ENCODE results near the gene KLHDC4. TPM values are rescaled to one million over a fixed set of nuclear protein-coding genes. Genes with fewer than 3 reads are reported as not detected.
A peak's percentile ranks its signal among the peaks of the same experiment; 100 is the strongest.

The KLHDC4 gene
- total RNA-seq, 1 donor from 2014 or later: 87.0 TPM

DNA sequence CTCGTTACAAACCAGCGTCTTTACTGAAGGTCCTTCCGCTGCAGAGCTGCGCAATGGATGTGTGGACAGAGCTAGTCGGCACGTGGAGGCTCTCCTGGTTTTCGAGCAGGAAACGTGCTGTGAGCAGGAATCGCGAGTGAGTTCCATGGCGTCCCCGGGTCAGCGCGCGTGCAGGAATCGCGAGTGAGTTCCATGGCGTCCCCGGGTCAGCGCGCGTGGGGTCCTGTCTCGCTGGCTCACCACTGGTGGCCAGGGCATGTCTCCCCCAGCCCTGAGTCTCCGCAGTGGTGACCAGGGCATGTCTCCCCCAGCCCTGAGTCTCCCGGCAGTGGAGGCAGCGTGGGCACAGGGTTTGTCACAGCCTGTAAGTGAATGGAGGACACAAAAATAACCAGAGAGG, 62.7 kb downstream of the KLHDC4 start:
- no peak for ATAC-seq (ENCODE audit: low read depth)
- peak overlapping the region; percentile 57 for H3K4me3 Mint-ChIP-seq
- POLR2A ChIA-PET: interaction anchor here (0.5 to 2.5 kb wide), 5 partner anchors 10 to 1945 kb away, joined by 3 to 12 read pairs (median 3); partner anchors contain the start of gene KLHDC4
- peaks cover 22% of the 10 kb centered on the region for H3K36me3 Mint-ChIP-seq (ENCODE audit: low read depth)
- H3K27ac Mint-ChIP-seq: peak overlapping the region; percentile 76
- no peaks in the 10 kb centered on the region for H3K27me3 Mint-ChIP-seq
- no peak for DNase-seq
- intact Hi-C loops (cut with micrococcal nuclease): loop anchor here (5.0 to 10.0 kb wide), 4 partner anchors 64 to 1141 kb away; partner anchors contain the start of genes KLHDC4, SLC7A5 and ZCCHC14
- CTCF ChIA-PET: interaction anchor here (0.9 to 2.4 kb wide), 2 partner anchors 66 to 67 kb away, joined by 4 to 6 read pairs; no protein-coding TSS in a partner anchor
- TF ChIP-seq, protein P1, sequence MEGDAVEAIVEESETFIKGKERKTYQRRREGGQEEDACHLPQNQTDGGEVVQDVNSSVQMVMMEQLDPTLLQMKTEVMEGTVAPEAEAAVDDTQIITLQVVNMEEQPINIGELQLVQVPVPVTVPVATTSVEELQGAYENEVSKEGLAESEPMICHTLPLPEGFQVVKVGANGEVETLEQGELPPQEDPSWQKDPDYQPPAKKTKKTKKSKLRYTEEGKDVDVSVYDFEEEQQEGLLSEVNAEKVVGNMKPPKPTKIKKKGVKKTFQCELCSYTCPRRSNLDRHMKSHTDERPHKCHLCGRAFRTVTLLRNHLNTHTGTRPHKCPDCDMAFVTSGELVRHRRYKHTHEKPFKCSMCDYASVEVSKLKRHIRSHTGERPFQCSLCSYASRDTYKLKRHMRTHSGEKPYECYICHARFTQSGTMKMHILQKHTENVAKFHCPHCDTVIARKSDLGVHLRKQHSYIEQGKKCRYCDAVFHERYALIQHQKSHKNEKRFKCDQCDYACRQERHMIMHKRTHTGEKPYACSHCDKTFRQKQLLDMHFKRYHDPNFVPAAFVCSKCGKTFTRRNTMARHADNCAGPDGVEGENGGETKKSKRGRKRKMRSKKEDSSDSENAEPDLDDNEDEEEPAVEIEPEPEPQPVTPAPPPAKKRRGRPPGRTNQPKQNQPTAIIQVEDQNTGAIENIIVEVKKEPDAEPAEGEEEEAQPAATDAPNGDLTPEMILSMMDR (IDR thresholded peaks at IDR 0.05): no peak
- peaks cover 56% of the 10 kb centered on the region for H3K4me1 Mint-ChIP-seq
- no peaks in the 10 kb centered on the region for H3K9me3 Mint-ChIP-seq

DNA sequence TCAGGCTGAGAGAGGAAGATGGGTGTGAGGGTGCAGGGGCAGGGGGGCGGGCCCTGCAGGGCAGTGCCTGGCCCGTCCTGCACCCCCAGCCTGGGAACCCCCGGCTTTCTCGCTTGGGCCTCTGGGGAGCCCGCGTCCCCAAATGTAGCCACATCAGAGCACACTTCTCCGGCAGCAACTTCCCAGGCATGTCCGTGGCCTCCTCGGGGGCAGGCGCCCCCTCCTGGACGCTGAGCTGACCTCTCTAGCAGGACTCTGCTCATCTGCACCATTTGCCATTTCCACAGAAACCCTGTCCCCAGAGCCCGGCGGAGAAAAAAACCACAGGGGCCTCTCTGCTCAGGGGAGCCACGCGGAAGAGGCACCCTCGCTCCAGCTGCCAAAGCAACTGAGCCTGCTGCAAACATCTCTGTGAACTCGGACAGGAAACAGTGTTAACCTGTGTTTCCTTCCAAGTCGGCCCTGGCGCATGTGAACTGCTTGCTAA, 63.4 kb downstream of the KLHDC4 start:
- Mint-ChIP-seq H3K27me3 (no peaks in the 10 kb centered on the region), H3K4me1 (peaks cover 58% of the 10 kb centered on the region), H3K4me3 (peak overlapping the region; percentile 57), H3K36me3 (ENCODE audit: low read depth) (peaks cover 16% of the 10 kb centered on the region), H3K9me3 (no peaks in the 10 kb centered on the region), H3K27ac (peak overlapping the region; percentile 82)
- intact Hi-C loops (cut with micrococcal nuclease): loop anchor here (1.0 to 10.0 kb wide), 5 partner anchors 65 to 1140 kb away; partner anchors contain the start of genes KLHDC4, SLC7A5 and ZCCHC14
- CTCF ChIA-PET: interaction anchor here (0.8 to 2.4 kb wide), 5 partner anchors 49 to 1137 kb away, joined by 3 to 6 read pairs (median 4); no protein-coding TSS in a partner anchor
- ATAC-seq (ENCODE audit: low read depth): peak; percentile 46
- TF ChIP-seq, protein P1 (IDR thresholded peaks at IDR 0.05): no peak
- DNase-seq: peak; percentile 57
- POLR2A ChIA-PET: interaction anchor here (0.5 to 2.5 kb wide), 8 partner anchors 11 to 1944 kb away, joined by 3 to 12 read pairs (median 4); partner anchors contain the start of gene KLHDC4

GRCh38 chr16:87701505-87701921, 64.3 kb downstream of the KLHDC4 start:
- peak overlapping the region; percentile 54 for H3K4me3 Mint-ChIP-seq
- intact Hi-C loops (cut with micrococcal nuclease): loop anchor here (2.0 to 10.0 kb wide), 5 partner anchors 23 to 1139 kb away; partner anchors contain the start of genes KLHDC4, SLC7A5 and ZCCHC14
- TF ChIP-seq, protein P1 (IDR thresholded peaks at IDR 0.05): no peak
- peak; percentile 76 for ATAC-seq (ENCODE audit: low read depth)
- DNase-seq: peak; percentile 61
- H3K27ac Mint-ChIP-seq: peak overlapping the region; percentile 82
- H3K27me3 Mint-ChIP-seq: no peaks in the 10 kb centered on the region
- H3K36me3 Mint-ChIP-seq (ENCODE audit: low read depth): peaks cover 14% of the 10 kb centered on the region
- ChIA-PET CTCF (interaction anchor here (1.0 to 2.4 kb wide), 4 partner anchors 21 to 67 kb away, joined by 3 to 6 read pairs (median 5); no protein-coding TSS in a partner anchor), POLR2A (interaction anchor here (0.6 to 2.5 kb wide), 8 partner anchors 11 to 344 kb away, joined by 3 to 12 read pairs (median 5); partner anchors contain the start of gene KLHDC4)
- no peaks in the 10 kb centered on the region for H3K9me3 Mint-ChIP-seq
- H3K4me1 Mint-ChIP-seq: peaks cover 58% of the 10 kb centered on the region

- peaks cover 58% of the 10 kb centered on the region for H3K4me1 Mint-ChIP-seq
- intact Hi-C loops (cut with micrococcal nuclease): loop anchor here (2.0 to 10.0 kb wide), 5 partner anchors 24 to 1139 kb away; partner anchors contain the start of genes KLHDC4, SLC7A5 and ZCCHC14
- ATAC-seq (ENCODE audit: low read depth): peak; percentile 22
Measured at GRCh38 chr16:87701078-87701460, 64.7 kb downstream of the KLHDC4 start.

More at GRCh38 chr16:87701078-87701460, 64.7 kb downstream of the KLHDC4 start:
- H3K36me3 Mint-ChIP-seq (ENCODE audit: low read depth): peaks cover 17% of the 10 kb centered on the region
- TF ChIP-seq, protein P1 (IDR thresholded peaks at IDR 0.05): no peak
- peak overlapping the region; percentile 19 for H3K4me3 Mint-ChIP-seq
- peak overlapping the region; percentile 82 for H3K27ac Mint-ChIP-seq
- ChIA-PET POLR2A (interaction anchor here (0.6 to 2.5 kb wide), 10 partner anchors 10 to 763 kb away, joined by 3 to 12 read pairs (median 5); partner anchors contain the start of gene KLHDC4), CTCF (interaction anchor here (1.0 to 2.4 kb wide), 4 partner anchors 22 to 68 kb away, joined by 3 to 6 read pairs (median 5); no protein-coding TSS in a partner anchor)
- H3K9me3 Mint-ChIP-seq: no peaks in the 10 kb centered on the region
- DNase-seq: no peak
- no peaks in the 10 kb centered on the region for H3K27me3 Mint-ChIP-seq

All from activated B cell treated with CpG ODN at 0.5 μM for 24 hours (primary cell).